HG03139 (cell line): ENCODE results near the gene SH3D19.

Source experiments
- ATAC-seq: cut with Tn5 transposase; IDR thresholded peaks from one replicate; pipeline ENCODE4 v1.9.1; 2021; ENCODE audit not compliant: unreplicated experiment

SH3D19 gene, protein sequence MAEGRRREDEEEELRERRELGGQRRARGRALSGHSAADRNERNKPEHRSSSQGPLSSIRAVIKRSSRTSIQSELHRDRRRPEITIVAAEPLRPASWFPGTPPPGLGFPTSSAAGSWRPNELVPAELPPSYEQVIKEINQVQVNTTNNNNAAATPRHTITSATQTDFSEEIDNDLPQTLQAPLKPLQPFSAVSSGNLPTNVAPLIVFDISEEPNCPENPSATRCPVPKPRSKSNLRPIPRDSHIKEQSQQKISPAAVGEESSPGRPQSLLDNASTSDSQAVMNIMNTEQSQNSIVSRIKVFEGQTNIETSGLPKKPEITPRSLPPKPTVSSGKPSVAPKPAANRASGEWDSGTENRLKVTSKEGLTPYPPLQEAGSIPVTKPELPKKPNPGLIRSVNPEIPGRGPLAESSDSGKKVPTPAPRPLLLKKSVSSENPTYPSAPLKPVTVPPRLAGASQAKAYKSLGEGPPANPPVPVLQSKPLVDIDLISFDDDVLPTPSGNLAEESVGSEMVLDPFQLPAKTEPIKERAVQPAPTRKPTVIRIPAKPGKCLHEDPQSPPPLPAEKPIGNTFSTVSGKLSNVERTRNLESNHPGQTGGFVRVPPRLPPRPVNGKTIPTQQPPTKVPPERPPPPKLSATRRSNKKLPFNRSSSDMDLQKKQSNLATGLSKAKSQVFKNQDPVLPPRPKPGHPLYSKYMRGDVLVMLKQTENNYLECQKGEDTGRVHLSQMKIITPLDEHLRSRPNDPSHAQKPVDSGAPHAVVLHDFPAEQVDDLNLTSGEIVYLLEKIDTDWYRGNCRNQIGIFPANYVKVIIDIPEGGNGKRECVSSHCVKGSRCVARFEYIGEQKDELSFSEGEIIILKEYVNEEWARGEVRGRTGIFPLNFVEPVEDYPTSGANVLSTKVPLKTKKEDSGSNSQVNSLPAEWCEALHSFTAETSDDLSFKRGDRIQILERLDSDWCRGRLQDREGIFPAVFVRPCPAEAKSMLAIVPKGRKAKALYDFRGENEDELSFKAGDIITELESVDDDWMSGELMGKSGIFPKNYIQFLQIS

DNA sequence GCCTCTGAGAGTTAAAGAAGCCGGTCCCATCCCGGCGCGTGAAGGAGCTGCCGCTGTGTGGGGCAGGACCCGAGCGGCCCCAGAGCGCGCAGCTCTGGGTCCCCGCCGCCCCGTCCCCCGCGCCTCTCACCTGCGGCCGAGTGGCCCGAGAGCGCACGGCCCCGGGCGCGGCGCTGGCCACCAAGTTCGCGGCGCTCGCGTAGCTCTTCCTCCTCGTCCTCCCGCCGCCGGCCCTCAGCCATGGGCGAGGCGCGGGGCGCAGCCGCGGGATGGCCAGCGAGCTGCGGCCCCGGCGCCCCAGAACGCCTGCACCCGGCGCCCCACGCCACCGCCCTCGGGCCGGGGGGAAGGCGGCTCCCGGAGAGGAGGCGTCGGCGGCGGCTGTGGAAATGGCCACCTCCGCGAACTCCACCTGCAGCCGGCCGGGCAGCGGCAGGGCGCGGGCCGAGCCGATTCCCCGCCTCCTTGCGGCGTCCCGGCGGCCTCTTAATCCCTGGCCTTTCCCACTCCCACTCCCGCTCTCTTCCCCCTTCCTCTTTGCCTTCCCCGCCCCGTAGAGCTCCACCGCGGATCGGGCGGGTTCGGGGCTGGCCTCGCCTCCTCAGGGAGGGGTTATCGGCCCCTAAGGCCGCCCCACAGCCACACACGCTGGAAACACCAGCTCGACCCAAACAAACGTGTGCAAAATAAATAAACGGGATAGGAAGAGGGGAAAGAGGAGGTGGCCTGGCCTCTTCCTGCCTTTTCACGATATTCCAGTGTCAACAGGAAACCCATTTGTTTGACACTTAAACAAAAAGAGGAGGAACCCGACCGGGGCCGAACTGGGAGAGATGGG lies at the start of gene SH3D19:
SH3D19 (minus strand) TSS at position 495 of the 838 bp plus-strand sequence; CDS start at position 242, 253 bp downstream.
- no peak for ATAC-seq

DNA sequence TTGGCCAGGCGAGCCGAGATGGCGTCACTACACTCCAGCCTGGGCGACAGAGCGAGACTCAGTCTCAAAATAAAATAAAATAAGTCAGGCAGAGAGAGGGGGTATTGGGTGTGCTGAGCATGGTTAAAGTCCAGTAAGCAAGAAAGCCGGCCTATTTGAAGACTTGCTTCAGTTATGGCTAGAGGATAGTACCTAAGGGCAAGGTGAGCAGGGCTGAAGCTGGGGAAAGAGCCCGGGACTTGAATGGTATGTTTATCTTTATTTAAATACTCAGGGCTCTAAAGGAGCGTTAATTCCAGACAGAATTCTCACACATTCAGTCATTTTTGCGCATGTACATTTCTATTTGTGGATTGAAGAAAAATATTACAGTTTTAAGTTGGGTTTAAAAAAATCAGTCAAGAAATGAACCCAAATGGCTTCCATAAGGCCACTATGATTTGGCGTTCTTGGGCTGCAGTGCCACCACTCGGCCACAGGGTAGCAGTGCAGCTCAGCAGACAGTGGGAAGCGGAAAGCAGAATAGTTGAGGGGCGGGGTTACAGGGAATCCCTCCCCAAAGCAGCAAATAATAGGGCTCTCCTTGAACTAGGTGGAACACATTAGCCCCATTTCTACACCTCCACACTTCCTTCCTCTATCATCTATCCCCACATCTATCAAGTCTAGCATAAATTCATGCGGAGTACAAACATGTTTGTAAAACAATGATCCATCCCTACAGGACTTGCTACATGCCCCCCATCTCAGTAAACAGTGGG lies 37.2 kb upstream of the SH3D19 start:
- peak; percentile 97 for ATAC-seq

DNA sequence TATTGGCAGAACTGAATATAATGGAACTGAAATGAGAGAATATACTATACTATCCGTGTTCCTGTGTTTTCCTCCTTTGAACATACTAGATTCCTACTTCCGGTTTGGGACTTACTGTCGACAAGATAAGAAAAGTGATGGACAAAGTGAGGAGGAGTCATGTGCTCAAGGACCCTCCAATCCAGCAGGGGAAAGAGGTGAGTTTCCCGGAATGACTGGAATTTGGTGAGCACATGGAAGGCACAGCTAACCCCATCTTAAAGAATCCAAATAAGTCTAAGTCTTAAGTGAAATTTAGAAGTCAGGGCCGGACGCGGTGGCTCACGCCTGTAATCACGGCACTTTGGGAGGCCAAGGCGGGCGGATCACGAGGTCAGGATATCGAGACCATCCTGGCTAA lies 36.6 kb upstream of the SH3D19 start:
- ATAC-seq: no peak

DNA sequence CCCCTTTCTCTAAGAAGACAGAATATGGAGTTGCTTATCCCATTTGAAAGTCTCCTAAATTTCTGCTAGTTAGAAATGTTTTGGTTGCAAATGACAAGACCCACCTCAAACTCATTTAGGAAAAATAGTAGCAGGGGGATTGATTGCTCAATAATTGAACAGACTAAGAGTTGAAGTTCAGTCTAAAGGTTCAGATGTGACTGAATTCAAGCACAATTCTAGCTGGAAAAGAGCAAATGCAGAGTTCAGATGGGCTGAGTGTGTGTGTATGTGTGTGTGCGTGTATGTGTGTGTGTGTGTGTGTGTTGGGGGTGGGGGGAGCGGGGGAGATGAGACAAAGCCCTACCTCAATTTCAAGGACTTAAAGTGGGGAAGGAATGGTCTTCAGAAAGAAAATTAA lies 35.7 kb upstream of the SH3D19 start:
- no peak for ATAC-seq

DNA sequence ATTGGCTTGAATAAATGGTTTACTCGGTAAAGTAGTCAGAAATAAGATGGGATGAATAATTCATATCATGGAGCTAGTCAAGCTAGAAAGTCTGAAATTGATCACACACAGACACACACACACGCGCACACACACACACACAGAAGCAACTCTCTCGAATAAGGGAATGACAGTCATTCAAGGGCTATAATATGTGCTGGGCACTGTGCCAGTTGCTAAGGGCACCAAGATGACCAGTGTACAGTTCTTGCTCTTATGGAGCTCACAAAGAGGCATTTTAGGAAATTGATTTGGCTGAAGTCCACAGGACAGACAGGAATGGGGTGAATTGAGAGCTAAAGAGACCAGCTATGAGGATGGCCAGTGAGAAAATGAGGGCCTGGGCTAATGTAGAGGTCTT lies 34.2 kb upstream of the SH3D19 start:
- ATAC-seq: no peak

DNA sequence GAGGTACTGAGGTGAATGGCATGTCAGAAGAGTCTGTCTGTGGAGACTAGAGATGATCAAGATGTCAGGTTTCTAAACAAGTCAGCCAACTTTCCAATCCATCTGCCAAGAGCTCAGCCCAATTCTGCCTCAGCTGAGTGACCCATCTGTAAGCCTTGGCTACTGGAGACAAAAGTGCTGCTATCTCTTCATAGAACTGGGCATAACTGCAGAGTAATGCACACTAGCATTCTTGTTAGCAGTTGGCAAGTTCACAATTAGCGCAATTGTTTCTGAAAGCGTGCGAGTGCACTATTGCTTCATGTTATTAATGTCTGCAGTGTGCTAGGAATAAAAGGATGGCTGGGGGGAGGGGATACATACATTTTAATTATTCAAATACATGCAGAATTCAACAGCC lies 32.9 kb upstream of the SH3D19 start:
- no peak for ATAC-seq

DNA sequence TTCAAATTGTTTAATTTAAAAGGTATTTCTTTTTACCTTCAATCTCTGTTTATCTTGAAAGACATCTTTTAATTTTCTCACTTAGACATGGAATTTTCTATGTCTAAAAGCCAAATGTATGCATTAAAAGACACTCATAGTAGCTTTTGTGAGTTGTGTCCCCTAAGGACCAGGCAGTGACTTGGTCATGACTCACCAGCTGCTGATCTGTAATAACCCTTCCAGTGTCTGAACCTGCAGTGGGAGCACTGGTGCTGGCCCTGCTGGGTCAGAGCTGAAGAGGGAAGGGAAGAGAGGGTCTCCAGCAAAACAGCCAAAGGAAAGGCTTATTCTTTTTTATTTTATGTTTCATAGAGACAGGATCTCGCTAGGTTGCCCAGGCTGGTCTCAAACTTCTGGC lies 31.1 kb upstream of the SH3D19 start:
- ATAC-seq: no peak

DNA sequence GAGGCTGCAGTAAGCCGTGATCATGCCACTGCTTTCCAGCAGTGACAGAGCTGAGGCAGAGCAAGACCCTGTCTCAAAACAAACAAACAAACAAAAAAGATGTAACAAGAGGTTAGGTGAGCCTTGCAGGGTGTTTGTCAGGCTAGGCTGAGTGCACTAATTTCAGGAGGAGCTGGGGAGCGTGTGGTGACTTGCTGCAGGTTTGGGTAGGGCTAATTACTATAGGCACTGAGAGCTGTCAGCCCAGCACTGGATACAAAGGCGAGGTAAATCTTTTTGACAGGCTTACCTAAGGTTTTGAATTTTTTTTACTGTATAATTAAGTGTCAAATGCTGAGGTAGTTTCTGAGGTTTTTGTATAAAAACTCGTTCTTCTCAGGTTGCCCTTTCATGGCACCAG lies 29.8 kb upstream of the SH3D19 start:
- no peak for ATAC-seq

DNA sequence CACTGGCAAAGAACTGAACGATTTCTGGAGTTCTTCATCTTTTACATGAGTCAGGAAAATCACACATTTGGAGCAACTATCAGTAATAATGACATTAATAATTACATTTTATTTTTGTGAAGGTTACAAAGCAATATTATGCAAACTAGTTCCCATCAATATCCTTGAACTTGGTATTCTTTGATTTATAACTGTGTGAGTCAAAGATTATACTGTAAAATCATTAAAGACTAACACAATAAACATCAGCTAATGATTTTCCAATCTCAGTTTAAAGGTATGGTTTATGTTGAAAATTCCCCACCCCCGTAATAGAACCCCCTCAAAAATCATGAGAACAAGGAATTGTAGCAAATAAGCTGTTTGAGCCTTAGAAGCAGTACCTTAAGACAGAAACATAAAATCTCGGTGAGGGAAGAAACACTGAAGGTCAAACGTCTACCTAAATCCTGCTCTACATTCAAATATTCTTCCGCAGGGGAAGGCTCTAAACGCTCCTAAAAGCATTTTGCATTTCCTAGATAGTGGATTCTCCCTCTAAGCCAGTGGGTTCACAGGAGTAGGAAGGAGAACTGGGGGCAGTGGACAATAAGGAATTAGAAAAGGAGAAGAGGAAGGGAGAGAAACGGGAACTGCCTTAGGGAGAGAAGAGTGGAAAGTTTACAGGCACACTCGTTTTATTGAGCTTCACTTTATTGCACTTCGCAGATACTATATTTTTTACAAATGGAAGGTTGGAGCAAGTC lies 22.3 kb upstream of the SH3D19 start:
- ATAC-seq: no peak

DNA sequence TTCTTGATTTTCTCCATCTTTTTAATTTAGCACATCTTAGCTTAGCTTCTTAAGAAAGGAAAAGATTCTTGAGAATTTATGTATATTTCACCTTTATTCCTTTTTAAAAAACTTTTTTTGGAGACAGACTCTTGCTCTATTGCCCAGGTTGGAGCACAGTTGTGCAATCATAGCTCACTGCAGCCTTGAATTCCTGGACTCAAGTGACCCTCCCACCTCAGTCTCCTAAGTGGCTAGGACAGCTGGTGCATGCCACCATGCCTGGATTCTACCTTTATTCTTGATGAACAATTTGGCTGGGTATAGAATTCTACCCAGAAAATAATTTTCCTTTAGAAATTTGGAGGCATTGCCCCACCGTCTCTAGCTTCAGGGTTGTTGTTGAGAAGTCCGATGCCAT lies 19.5 kb upstream of the SH3D19 start:
- no peak for ATAC-seq

DNA sequence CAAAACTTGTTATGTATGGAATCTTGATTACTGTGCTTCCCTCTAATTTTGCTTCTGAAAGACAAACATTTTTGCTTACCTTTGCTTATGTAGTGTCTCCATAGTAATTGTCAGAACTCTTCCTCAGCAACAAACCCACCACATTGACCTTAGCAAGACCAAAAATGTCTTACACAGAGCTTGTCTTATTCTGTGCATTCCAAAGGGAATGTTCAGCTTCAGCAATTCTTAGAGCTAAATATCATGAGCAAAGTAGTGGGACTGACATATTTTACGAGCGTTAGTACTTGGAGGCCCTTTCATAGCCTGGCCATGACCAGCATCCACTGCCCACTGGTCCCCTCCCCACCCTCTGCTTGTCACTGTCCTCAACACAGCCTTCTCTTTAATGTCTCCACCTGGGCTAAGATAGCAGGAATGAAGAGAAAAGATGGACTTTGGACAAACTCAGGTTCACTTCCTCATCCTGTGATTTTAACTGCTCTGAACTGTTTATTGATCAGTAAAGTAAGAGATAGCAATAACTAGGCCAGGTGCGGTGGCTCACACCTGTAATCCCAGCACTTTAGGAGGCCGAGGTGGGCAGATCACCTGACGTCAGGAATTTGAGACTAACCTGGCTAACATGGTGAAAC lies 15.5 kb upstream of the SH3D19 start:
- no peak for ATAC-seq

DNA sequence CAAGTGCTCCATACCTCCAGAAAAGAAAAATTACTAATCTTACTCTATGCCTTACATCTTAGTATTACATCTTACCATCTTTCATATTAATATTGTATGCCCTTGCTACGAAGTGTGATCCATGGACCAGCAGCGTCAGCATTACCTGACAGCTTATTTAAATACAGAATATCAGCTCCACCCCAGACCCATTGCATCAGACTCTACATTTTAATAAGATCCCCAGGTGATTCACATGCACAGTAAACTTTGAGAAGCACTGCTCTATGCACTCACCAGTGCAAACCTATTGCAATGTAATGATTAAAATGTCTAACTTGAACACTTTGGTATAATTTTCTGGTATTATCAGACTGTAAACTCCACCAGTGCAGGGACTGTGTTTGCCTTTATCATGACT lies 14.1 kb upstream of the SH3D19 start:
- ATAC-seq: no peak

DNA sequence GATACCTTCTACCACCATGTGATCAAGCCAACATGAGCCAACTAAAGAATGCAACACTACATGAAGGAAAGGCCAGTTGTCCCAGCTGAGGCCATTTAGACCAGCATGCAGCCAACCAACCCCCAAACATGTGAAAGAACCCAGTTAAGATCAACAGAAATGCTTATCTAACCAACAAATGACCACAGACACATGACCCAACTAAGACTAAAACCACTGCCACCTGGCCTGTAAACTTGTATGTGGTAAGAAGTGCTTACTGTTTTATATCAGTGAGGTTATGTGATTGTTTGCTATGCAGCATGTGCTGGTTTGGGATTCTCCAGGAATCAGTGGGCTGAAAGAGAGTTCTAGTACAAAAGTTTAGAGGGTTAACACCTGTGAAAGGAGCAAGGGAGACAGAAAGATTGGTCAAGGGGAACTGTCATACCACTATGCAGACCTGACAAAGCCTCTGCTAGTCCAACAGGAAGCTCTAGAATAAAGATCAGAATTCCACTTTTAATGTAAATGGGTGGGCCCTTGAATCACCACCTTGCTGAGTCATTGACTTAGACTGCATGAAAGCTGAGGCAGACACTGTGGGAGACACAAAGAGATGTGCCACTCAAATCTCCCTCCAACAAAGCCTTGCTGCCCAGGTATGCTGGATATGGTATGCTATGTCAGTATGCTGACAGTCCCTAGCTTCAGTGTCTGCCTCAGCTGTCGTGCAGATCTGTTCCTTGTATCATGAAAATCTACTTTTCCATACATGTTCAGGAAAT lies 6.1 kb upstream of the SH3D19 start:
- no peak for ATAC-seq

DNA sequence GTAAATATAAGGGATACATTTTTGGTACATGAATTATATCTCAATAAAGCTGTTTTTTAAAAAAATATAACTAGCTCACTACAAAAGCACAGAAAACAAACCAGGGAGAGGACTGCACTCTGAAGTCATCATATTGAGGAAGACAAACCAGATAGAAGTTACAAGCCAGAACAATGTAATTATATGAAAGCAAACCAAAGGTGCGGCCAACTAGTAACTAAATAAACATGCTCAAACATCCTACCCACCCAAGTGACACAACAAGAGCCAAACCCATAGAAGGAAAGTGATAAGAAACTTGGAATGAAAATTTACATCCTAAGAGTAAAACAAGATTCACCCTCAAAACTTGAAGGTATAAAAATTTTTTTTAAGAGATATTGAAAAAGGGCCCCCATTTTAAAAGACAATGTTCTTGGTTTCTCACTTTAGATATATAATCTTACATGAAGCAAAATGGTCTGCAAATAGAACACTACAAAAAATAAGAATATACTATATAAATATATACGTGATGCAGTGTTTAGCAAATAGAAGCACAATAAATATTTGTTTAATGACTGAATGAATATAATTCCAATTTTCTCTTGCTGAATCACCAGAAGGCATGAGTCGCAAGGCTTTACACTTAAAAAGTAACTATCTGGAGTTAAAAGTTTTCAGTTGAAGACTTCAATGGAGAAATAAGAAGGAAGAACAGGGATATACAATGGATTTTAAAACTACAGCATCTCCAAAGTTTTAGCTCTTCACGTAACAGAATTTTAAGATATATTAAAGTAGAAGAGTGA lies 4.0 kb upstream of the SH3D19 start:
- ATAC-seq: no peak

DNA sequence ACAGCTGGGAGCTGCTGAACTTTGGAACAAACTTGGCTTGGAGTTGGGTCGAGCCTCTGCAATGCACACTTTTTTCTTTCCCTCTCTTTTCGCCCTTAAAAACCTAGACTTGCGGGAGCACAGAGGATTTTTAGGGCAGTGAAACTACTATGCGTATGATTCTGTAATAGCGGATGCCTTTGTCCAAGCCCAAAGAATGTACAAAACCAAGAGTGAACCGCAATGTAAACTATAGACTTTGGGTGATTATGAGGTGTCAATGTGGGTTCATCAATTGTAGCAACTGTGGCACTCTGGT lies 493 bp upstream of the SH3D19 start:
- ATAC-seq: no peak

DNA sequence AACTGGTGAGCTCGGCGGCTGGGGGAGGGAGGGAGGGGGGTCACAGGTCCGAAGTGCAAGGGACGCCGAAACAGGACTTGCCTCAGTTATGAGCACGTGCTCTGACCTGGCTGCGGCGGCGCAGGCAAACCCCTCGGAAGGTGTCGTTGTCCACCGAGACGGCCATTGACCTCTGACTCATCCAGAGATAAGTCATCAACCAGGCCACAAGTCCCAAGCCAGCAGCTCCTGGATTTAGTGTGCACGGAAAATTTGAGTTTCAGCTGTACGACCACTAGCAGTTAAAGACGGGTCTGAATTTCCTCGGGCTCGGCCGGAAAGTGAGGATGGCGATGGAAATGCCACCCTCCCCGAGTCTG lies 674 bp downstream of the SH3D19 start:
- ATAC-seq: no peak

DNA sequence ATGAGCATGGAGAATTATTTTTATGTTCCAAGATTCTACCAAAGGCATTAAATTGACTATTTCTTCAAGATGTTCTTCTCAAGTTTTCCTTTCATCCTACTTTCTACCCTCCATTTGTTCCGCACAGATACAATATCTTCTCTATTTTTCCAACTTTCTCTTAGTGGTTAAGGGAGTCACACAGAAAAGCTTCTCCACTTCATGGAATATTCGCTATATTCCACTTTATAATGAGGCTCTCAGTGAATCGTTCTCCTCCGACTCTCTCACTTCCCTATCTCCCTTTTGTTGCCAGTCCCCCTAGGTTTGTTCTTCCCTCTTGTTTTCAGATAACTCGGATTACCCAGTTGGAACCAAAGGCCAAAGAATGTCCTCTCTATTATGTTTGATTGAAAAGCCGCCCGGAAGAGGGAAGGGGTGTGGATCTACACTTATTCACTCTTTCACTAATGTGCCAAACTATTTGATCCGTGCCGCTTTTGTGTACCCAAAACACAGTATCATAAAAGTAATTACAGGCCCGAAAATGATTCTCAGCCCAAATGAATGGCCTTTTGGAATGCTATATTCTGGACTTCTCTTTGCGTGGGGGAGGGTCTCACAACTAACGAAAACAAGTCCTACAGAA lies 1.2 kb downstream of the SH3D19 start:
- ATAC-seq: no peak
